Fibroblast of skin of back (primary cell): ENCODE results near the gene NCKAP1.
A peak's percentile ranks its signal among the peaks of the same experiment; 100 is the strongest.

Experiments used
- DNase-seq: peaks from one replicate; pipeline ENCODE4 v3.0.0-alpha.2; 2013

The NCKAP1 gene

DNA sequence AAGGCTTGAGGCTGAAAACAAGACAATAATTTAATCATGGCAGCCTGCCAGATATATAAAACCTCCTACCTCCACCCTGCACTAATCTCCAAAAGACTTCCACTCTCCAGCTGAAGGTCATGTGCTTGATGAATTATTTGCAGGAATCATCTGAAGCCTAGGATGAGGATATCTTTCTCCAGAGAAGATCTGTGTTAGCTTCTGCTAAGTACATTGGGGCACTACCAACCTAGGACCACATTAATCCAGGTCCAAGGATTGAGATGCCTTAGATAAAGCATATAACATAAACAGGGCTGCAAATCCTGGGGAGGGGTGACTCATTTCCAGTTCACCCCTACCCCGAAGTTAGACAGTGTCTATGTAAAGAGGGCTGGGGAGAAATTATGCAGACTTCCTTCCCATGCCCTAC, 91.3 kb downstream of the NCKAP1 start:
- DNase-seq = peak; percentile 4

DNA sequence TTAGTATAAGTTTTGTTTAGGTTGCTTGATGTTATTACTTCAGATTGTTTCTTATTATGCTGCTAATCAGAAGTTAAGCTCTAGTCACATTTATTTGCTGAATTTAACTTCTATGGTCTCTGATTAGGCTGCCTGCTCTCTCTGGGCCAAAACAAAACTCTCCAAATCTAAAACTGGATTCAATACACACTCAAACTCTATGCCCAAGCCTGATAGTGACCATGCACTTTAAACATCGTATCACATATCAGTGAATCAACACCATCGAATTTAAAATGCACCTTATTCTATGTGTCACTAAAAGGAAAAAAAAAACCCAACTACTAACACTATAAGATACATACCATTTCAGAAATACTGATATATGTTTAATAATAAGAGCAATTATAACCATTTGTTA, 94.9 kb downstream of the NCKAP1 start:
- DNase-seq = no peak

DNA sequence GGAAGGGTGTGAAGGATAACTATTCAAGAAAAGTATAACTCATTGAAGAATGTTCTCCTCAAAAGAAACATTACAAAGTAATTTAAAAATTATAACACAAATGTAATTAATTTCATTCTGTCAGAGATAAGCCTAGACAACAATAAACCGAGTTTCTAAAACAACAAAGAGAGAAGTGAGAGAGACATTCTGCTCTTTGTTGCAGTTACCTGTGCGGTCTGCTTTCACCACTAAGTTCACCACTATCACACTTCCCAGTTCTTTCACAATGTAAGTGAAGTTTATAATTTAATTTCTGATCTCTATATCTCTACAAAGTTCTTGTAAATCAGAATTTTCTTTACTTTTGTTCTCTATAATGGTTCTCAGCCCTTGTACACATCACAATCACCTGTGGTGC, 95.5 kb downstream of the NCKAP1 start:
- DNase-seq = no peak

DNA sequence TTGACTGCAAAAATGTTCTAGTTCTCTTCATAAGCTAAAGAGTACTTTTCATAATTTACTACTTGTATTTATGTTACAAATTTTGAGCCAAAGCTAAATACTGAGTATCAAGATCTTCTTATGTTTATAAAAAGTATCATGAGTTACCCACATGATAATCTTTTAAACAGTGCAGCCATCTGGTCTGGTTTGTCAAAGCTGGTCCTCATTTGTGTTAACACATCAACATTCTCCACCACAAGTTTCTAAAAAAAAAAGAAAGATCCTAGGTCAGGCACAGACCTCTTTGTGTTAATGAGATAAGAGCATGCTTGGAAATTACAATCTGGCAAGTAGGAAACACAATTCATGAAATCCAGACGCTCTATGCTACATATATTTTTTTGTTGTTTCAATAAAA, 96.3 kb downstream of the NCKAP1 start:
- no peak for DNase-seq

DNA sequence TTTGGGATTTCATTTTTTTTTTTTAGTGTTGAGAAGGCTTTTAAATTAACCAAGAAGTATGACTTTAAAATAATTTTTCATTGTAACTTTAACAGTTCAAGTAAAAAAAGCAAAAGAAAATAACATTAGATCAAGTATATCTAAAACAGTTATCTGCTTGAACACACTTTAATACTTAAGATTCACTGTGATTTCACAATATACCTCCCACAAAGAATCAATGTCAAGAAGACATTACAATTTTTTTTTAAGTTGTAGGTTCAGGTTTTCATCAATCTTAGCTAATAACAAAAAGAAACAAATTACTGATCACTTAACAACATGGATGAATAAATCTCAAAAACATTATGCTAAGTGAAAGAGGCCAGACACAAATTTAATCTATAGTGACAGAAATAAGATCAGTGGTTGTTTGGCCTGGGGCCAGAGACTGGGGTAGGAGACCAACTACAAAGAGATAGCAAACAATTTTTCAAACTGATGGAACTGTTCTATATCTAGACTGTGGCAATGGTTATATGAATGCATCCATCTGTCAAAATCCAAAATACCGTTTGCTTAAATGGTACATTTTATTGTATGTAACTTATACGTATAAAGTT, 97.0 kb downstream of the NCKAP1 start:
- no peak for DNase-seq

DNA sequence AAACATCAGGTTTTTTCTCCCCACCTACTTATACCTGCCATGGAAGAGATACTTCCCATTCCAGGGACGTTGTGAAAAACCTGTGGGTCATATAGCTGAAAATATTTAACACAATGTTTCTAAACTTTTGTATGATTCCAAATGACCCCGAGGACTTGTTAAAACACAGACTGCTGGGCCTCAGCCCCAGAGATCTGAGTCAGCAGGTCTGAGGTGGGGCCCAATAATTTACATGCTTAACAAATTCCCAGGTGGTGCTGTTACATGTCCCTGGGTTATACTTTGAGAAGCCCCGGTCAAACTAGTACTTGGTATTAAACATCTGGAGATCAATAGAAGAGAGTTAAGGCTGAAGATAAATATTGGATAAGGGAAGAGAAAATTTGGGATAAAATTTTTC, 100.4 kb downstream of the NCKAP1 start:
- no peak for DNase-seq

DNA sequence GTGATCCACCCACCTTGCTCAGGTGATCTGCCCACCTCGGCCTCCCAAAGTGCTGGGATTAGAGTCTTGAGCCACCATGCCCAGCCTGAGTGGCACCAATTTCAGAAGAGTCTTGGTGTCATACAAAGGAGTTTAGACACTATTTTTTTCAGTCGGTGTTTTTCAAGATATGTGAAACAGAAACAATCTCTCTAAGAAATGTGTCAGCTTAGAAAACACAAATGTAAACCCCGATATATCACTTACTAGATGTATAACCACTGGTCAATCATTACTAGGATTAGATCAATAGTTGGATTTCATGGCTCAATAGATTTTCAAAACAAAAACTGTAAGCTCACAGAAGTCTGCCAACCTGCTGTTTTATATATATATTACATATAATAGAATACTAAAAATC, 104.6 kb downstream of the NCKAP1 start:
- DNase-seq = no peak

DNA sequence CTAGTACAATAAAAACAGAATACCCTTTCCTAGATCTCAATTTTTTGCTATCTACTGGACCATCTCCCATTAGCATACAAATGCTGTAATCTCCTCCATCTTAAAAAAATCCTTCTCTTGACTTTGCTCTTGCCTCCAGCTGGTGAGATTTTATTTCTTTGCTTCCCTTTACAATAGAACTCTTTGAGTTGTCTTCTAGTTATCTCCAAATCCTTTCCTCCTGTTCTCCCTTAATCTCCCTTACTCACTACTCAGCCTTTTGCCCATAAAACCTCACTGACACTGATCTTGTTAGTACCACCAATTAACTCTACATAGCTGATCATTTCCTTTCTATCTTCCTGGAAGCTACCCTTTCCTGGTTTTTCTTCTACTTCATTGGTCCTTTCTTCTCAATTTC, 108.3 kb downstream of the NCKAP1 start:
- no peak for DNase-seq

DNA sequence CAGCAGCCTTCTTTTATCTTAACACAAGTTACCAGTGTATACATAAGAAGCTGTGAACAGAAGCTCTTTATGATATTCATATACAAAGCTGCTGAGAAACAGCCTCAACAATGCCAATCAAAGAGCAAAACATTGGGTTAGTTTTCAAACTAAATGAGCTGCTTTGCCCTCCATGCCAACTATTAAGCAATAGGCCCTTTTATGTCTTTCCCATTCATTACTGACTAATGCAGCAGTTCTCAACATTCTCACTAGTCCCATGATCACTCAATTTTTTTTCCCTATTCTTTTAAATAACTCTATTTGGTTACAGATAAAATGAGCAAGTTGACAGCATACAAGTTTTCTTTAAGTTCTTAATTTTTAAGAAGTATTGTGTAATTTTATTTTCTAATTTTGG, 114.0 kb downstream of the NCKAP1 start:
- no peak for DNase-seq

DNA sequence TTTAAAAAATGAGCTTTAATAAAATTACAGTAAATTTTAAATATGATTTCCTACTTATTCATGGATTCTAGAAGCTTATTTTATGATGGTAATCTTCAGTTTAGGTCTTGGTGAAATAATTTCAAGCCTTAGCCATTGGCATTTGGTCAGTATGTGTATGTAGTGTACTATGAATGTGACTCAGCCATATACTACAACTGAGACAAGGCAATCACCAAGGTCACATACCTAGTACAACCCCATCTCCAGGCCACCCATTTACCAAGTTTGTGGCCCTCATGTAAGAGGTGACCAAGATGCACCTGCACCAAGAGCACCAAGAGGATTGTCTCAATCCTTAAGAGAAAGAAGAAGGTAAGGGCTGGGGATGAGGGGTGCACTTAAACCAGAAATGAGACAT, 117.0 kb downstream of the NCKAP1 start:
- DNase-seq = no peak

DNA sequence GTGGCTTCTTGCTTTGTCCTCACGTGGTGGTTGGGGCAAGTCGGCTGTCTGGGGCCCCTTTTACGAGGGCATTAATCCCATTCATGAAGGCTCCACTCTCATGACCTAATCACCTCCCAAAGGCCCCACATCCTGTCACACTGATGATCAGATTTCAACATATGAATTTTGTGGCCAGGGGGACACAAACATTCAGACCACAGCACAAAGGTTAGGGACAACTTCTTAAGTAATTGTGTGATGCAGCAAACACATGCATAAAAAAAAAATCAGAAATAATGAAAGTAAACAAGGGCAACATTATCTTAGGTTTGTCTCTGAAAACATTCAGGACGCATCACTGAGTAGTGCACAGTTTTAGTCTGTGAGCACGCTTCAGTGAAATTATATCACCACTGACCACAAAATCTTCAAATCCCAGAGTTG, 117.6 kb downstream of the NCKAP1 start:
- DNase-seq = no peak

DNA sequence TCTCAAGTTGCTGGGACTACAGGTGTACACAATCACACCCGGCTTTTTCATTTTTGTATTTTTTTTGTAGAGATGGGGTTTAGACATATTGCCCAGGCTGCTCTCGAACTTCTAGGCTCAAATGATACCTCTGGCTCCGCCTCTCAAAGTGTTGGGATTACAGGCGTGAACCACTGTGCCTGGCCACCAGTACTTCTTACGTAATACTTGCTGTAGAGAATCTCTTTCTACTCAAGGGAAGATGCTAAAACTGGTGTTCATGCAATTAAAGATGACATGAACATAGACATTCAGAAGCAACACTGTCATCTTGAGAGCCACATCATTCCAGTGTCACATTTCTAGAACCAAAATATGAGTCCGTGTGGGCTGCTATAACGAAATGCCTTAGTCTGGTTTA, 118.2 kb downstream of the NCKAP1 start:
- DNase-seq = no peak

DNA sequence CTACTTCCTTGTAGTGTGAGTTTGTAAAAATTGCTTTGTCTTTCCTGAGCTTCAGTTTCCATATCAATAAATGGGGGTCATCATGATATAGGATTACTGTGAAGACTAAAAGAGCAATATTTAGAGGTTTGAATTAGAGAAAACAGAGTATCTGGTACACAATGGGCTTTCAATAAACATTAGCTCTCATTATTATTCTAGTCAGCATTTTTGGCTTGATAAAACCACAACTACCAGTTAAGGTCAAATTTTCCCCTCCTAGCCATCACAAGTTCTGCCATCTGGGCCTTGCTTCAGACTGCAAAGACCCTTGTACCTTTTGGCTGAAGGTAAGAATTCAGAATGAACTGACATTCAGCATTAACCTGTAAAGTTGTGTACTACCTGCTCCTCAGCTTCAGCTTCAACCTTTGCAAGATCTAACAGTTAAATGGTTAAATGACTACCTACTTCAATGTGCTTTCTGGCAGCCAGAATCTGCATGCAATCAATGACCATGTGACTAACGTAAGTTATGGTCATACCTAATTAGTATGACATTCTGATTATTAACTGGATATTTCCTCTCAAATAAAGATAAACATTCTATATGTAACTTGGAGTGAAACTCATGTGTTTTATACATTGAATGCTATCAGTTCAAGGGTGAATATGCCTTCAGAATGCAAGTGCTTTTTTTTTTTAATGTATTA, 119.2 kb downstream of the NCKAP1 start:
- no peak for DNase-seq

DNA sequence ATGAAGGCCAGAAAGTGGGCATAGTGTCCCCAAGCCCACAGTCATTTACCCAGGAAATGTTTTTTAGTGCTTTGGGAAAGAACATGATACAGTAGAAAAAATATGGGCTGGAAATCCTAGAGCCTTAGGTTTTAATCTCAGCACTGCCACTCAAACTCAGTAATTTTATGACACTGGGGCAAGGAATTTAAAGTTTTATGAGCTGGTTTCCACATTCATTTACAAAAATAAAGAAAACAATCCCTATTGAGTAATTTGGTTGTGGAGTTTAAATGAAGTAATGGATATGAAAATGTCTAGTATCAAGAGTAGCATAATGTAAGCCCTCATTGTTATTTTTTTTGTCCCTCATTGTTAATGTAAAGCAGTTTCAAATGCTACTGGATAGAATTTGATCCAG, 120.3 kb downstream of the NCKAP1 start:
- peak; percentile 20 for DNase-seq

DNA sequence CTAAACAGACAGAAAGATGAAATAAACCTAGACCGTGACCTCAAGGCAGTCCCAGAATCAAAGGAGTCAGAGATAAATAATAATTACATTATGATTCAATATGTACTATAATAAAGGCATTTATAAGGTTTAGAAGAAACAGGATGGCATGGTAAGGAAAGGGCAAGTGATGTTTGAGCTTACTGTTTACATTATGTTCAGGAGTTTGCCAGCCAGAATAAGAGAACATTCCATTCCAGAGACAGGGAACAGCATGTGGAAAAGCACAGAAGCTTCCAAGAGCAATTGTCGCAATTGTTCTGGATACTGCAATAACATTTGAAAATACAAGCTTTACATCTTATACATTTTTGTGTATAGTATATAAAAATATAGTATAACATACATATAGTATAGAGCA, 121.8 kb downstream of the NCKAP1 start:
- DNase-seq = no peak

DNA sequence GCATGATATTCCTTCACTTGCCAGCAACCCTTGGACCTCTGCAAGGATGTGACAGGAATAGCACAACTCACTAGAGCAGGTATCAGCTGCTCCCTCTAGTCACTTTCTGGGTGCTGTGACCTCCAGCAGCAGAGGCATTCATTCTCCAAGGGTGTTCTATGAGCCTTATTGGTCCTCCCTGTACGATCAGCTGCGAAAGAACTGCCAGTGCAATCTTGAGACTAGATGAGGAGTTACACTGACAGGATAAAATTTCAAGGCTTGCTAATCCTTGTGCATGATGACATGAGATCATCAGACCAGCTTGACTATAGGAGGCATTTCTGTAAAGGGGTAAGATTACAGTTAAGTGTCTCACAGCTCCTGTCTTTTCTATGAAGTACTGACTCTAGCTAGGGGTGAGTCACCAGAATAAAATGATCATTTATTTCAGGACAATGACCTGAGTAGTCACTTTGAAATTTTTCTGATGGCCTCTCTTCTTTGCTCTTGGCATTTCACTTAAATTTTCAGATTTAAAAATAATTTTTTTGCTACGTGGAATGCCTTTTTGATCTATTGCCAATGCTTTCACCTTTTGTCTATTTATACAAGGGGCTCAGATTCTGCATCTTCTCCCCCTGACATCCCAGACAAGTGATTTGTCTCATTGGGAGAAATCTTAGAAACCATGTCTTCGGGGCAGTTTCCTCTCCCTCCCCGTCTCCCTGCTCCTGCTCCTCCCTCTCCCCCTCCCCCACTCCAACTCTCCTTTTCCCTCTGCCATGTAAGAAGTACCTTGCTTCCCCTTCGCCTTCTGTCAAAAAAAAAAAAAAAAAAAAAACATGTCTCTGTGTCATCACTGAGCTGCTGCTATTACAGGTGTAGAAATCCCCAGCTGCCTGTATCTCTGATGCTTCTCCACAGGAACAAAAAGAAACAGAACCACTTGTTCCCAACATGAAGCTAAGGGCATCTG, 122.6 kb downstream of the NCKAP1 start:
- peak; percentile 92 for DNase-seq

DNA sequence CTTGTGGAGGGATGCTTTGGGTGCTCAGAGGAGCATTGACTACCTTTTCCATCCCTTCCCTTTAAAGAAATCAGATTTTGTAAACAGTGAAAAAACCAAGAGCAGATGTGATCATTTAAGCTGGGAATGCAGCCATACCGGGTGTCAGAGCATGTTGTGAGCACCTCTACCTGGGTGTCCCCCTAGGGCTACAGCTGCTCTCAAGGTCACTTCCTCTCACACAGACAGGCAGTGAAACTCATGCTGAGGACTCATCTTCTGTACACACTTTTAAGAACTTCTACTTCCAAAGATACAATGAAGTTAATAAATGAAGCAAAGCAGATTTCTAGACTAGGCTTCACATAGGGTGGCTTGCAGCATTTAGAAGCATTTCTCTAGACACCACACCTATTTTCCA, 123.4 kb downstream of the NCKAP1 start:
- no peak for DNase-seq

DNA sequence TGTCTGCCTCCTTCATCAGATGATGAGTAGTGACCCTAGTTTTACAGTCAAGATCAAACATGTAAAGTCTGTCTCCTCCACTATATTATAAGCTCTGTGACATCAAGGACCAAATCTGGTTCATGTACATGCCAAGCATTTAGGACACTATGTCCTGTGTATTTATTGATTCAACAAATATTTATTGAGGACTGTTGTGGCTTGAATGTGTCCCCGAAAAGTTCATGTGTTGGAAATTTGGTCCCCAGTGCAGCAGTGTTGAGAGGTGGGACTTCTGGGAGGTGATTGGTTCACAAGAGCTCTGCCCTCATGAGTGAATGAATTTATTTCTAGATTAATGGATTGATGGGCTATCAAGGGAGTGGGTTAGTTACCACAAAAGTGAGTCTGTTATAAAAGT, 125.2 kb downstream of the NCKAP1 start:
- DNase-seq = no peak

DNA sequence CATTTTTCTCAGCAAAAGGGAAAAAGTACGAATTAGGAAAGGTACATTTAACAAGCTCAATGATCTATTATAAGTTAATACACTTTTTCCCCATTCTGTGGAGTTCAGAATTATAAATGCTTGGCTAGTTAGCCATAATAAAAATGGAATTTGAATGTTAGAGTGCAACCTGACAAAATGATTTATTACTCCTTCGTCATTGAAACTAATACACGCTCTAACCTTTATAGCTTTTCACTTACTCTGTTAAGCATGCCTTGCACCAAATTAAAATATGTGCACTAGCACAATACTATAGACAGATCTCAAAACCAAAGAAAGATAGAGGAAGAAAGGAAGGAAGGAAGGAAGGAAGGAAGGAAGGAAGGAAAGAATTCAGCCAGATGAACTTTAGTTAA, 125.7 kb downstream of the NCKAP1 start:
- no peak for DNase-seq

DNA sequence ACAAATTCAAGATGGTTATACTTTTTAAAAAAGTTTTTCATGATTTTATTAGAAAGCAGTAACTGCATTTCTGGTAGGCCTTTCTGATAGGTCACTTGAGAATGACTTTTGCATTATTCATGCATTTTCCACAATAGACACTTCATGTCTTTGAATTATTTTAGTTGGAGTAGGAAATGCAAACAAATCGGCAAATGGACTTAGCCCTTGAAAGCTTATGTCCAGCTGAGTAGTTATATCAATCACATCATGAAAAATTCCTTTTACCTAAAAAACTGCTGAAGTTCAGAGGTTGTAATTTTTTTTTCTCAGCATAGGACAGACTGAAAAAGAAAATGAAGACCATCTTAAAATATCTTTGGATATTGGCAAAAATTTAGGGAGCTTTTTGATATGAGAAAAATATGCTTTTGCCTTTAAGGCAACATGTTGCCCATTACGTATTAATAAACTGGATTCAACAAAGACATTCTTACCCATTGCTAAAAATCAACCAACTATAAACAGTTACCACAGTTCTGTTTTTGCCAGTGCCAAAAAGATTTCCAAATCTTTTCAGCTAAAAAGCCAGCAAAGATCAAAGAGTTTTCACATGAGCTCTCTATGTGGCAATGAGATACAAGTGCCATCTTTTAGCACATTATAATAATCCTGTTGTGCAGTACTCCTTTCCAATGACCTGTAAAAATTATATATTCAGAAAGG, 126.3 kb downstream of the NCKAP1 start:
- no peak for DNase-seq

DNA sequence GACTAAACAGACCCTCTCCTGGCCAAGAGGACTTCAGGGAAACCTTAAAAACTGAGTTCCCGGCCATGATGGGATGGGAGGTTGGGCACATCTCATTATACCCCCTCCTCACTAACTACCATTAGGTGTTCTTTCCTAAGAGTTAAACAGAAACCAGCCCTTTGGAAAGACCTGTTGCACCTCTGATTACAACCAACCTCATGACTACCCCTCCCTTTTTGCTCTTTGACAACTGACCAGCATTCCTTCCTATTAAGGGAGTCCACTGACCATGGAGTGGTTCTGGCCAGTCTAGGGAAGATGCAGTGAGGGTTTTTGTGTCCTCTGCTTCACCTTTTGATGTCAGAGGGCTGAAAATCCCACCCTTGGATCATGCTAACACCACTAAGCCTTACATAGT, 127.3 kb downstream of the NCKAP1 start:
- no peak for DNase-seq

DNA sequence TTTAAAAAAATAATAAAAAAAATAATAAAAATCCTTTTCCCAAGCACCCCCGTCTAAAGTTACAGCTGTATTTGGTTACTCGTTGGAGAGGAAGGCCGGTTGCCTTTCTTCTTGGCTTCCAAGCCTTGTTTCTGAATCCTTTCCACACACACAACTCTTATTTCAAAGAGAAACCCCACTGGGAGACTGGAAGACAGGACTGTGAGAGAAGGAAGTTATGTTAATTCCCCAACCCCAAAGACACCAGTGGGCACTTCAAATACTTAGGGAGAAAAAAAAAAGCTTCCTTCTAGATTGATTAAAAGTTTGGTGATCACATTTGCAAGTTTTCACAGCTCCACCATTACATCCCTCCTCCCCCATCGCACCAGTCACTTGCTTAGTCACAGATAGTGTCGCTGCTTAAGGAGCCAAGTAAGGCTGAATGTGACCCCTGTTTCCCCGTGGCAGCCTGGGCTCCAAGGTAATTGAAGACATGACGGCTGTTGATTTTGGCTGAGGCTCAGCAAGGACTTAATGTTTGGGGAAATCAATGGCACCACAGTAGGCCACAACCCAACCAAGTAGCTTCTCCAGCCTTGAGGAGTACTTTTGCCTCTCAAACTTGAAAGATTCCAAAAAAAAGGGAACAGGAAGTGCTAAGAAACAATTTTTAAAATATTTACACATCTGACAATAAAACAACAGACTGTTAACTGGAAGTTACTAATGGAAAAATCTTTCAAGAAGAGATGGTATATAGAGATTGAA, 131.0 kb downstream of the NCKAP1 start:
- peak; percentile 24 for DNase-seq
